GM12878 (cell line): Measurements from ENCODE around the gene EPHA4. TPM values are rescaled to one million over a fixed set of nuclear protein-coding genes. Genes with fewer than 3 reads are reported as not detected.

ENCODE experiments used
- ATAC-seq: fragments of 200-7000 bp; cut with Tn5 transposase; 3 replicates; pipeline ENCODE4 v1.9.1; 2020; ENCODE audit warnings: mild to moderate bottlenecking, moderate library complexity
- BruUV-seq: library from RNA; stranded (reverse); fragments of 400-500 nt; replicated peaks from 2 replicates; lab custom pipeline; 2021; lab: Mats Ljungman, UMichigan
- CTCF ChIA-PET: fragments of 300-600 bp; sonication (Branson Sonifier 250); formaldehyde crosslinking; extraction: SDS; loops from one replicate; lab custom pipeline; 2021; ENCODE audit warnings: inconsistent platforms; lab: Yijun Ruan, JAX
- POLR2A ChIA-PET: fragments of 350-600 bp; formaldehyde crosslinking; extraction: SDS; loops from one replicate; lab custom pipeline; 2021; ENCODE audit warnings: inconsistent platforms; lab: Charles Lee
- RAD21 ChIA-PET: fragments of 300-600 bp; sonication (Branson Sonifier 250); formaldehyde crosslinking; loops from one replicate; lab custom pipeline; 2023; ENCODE audit warnings: antibody characterized with exemption; ENCODE audit not compliant: unreplicated experiment; lab: Charles Lee
- SMC1A ChIA-PET: fragments of 300-600 bp; sonication (Branson Sonifier 250); formaldehyde crosslinking; loops from one replicate; lab custom pipeline; 2023; ENCODE audit not compliant: unreplicated experiment, uncharacterized antibody; lab: Charles Lee
- DNase-seq: peaks from one replicate; pipeline ENCODE4 v3.0.0-alpha.2; 2011; ENCODE audit warnings: low read depth, low spot score
- FAIRE-seq: peaks from 3 replicates; lab custom pipeline; 2011; peaks lifted over from hg19 to GRCh38; lab: Jason Lieb, UNC
- H2AFZ ChIP-seq: 2 replicates; pipeline ENCODE4 v1.6.0; 2011; ENCODE audit warnings: low read depth, low read length, control low read depth; ENCODE audit not compliant: control insufficient read depth
- H3K27ac ChIP-seq: 2 replicates; pipeline ENCODE4 v1.5.1; 2011; ENCODE audit warnings: control low read depth; ENCODE audit not compliant: control insufficient read depth, insufficient read depth
- H3K27me3 ChIP-seq, 2 experiments: replicated peaks in 1 of 2; 2 replicates each; pipeline versions ENCODE4 v1.6.0 to v1.6.1; 2011; ENCODE audit warnings: low read length in 1 of 2; ENCODE audit not compliant: control insufficient read depth in 2 of 2, insufficient read depth in 2 of 2
- H3K36me3 ChIP-seq, 2 experiments: 2 replicates each; pipeline ENCODE4 v1.5.1; 2011; ENCODE audit warnings: low read length in 1 of 2; ENCODE audit not compliant: control insufficient read depth in 2 of 2, insufficient read depth in 2 of 2
- H3K4me1 ChIP-seq: 2 replicates; pipeline ENCODE4 v1.6.1; 2011; ENCODE audit warnings: mild to moderate bottlenecking, low read length, moderate library complexity, mixed read lengths; ENCODE audit not compliant: control insufficient read depth, insufficient read depth
- H3K4me2 ChIP-seq: 2 replicates; pipeline ENCODE4 v1.6.0; 2011; ENCODE audit warnings: control low read depth; ENCODE audit not compliant: control insufficient read depth, insufficient read depth
- H3K4me3 ChIP-seq: fragments of 200-600 bp; sonication (generic); 2 replicates; pipeline ENCODE4 v1.5.1; 2016
- H3K79me2 ChIP-seq: 2 replicates; pipeline ENCODE4 v1.6.0; 2011; ENCODE audit warnings: low read length; ENCODE audit not compliant: control insufficient read depth, insufficient read depth
- H3K9ac ChIP-seq: 2 replicates; pipeline ENCODE4 v1.8.0; 2011; ENCODE audit warnings: low read length, control low read depth, mixed read lengths; ENCODE audit not compliant: control insufficient read depth, insufficient read depth
- H3K9me3 ChIP-seq: replicated peaks from 3 replicates; pipeline ENCODE4 v1.5.1; 2011; ENCODE audit warnings: mild to moderate bottlenecking, low read length; ENCODE audit not compliant: control insufficient read depth, insufficient read depth
- H4K20me1 ChIP-seq: 2 replicates; pipeline ENCODE4 v1.6.0; 2011; ENCODE audit not compliant: control insufficient read depth, insufficient read depth
- ASH2L ChIP-seq: fragments of 300-600, 200-600 bp; sonication (generic); IDR thresholded peaks from 2 replicates; pipeline ENCODE4 v1.6.1; 2017; ENCODE audit warnings: low read depth, mild to moderate bottlenecking, borderline replicate concordance
- ATF7 ChIP-seq: fragments of 450-650 bp; IDR thresholded peaks from 2 replicates; pipeline ENCODE4 v1.6.1; 2016; ENCODE audit warnings: low read depth, mild to moderate bottlenecking
- BCLAF1 ChIP-seq: fragments of 450-650 bp; IDR thresholded peaks from 2 replicates; pipeline ENCODE4 v1.6.1; 2017; ENCODE audit warnings: antibody characterized with exemption, mild to moderate bottlenecking, moderate library complexity
- BRCA1 ChIP-seq: IDR thresholded peaks from 2 replicates; pipeline ENCODE4 v1.6.1; 2011; ENCODE audit warnings: low read depth, low read length, improper control_type of control experiment
- CHD2 ChIP-seq: IDR thresholded peaks from 2 replicates; pipeline ENCODE4 v1.6.1; 2011; ENCODE audit warnings: low read depth, low read length, improper control_type of control experiment, borderline replicate concordance
- DPF2 ChIP-seq: fragments of 450-650 bp; IDR thresholded peaks from 2 replicates; pipeline ENCODE4 v1.6.1; 2017; ENCODE audit warnings: mild to moderate bottlenecking
- E2F4 ChIP-seq: IDR thresholded peaks from 2 replicates; pipeline ENCODE4 v1.6.1; 2012; ENCODE audit warnings: low read depth, low read length, improper control_type of control experiment
- IKZF2 ChIP-seq, 2 experiments: fragments of 450-650 bp; IDR thresholded peaks; 2 replicates each; pipeline ENCODE4 v1.6.1; 2017; ENCODE audit warnings: mild to moderate bottlenecking in 2 of 2, moderate library complexity in 2 of 2
- MAX ChIP-seq: IDR thresholded peaks from 2 replicates; pipeline ENCODE4 v1.6.1; 2012; ENCODE audit warnings: low read depth, low read length, improper control_type of control experiment
- NR2C1 ChIP-seq: fragments of 450-650 bp; IDR thresholded peaks from 2 replicates; pipeline ENCODE4 v1.6.1; 2017; ENCODE audit warnings: antibody characterized with exemption, mild to moderate bottlenecking, moderate library complexity
- NR2C2 ChIP-seq: IDR thresholded peaks from 2 replicates; pipeline ENCODE4 v1.6.1; 2011; ENCODE audit warnings: borderline replicate concordance, low read depth; ENCODE audit not compliant: control insufficient read depth, insufficient read length
- NR2F1 ChIP-seq: fragments of 450-650 bp; conservative IDR thresholded peaks from 2 replicates; pipeline ENCODE4 v1.6.1; 2017; ENCODE audit warnings: mild to moderate bottlenecking
- RAD51 ChIP-seq: fragments of 450-650 bp; IDR thresholded peaks from 2 replicates; pipeline ENCODE4 v1.6.1; 2016; ENCODE audit warnings: moderate library complexity, mild to moderate bottlenecking, inconsistent platforms
- YY1 ChIP-seq: IDR thresholded peaks from 2 replicates; pipeline ENCODE4 v1.6.1; 2011; ENCODE audit warnings: low read depth, mild to moderate bottlenecking, low read length
- ZBTB40 ChIP-seq: fragments of 450-650 bp; IDR thresholded peaks from 2 replicates; pipeline ENCODE4 v1.6.1; 2016; ENCODE audit warnings: mild to moderate bottlenecking, moderate library complexity, borderline replicate concordance
- WGBS: methylation state at CpG from one replicate; pipeline ENCODE4 v1.1.6; 2016; ENCODE audit warnings: low lambda C conversion rate; ENCODE audit not compliant: insufficient replicate concordance, insufficient coverage; ENCODE audit errors: missing lambda C conversion rate; 5-methylcytosine and 5-hydroxymethylcytosine counted together
- in situ Hi-C: fragments of 300-500 bp; cut with MboI; formaldehyde crosslinking; loops from 9 replicates; pipeline ENCODE4 v1.14.3; 2018; ENCODE audit warnings: mixed read lengths
- intact Hi-C: fragments of 100-400 bp; cut with micrococcal nuclease; formaldehyde crosslinking; loops from one replicate; pipeline ENCODE4 v1.14.2; 2022; ENCODE audit not compliant: unreplicated experiment
- polyA plus RNA-seq, 11 experiments: library from polyadenylated mRNA; depleted of rRNA in 4 of 11; unstranded in 6 of 11; stranded (reverse) in 5 of 11; fragments of >200 nt; fragmentation: Nextera tagmentation in 4 of 11; fragmentation: Illumina TruSeq in 1 of 11; extraction: Ambion mirVana in 4 of 11; extraction: Trizol in 1 of 11; gene quantifications; 1 replicate in 1 of 11; 2 replicates in 10 of 11; pipeline versions ENCODE4 v1.2.1 to v1.2.3, GENCODE V29; 2011 to 2016; ENCODE audit warnings: inconsistent platforms in 2 of 11, missing spikeins in 2 of 11, low read depth in 1 of 11
- total RNA-seq, 4 experiments: library from RNA; depleted of rRNA in 3 of 4; stranded (reverse); fragments of >200 nt in 3 of 4; fragmentation: Illumina TruSeq in 1 of 4; extraction: Trizol in 1 of 4; gene quantifications; 2 replicates each; pipeline versions ENCODE4 v1.2.1 to v1.2.3, GENCODE V29; 2013 to 2021

EPHA4 gene
- total and polyA plus RNA-seq, 10 of the 15 experiments (the other 5 are each of a cell fraction or from before 2014, with no cell fraction given) = 0.06 to 1.5 (median 0.33) TPM; not detected in 1

- 90% methylated on average over 1 of the region's 1 CpG for WGBS
- Histone ChIP-seq H3K27me3 (no peaks in the 10 kb centered on the region), H3K4me3 (no peak overlapping the region), H4K20me1 (no peaks in the 10 kb centered on the region), H2AFZ (no peak overlapping the region), H3K9me3 (no peaks in the 10 kb centered on the region), H3K9ac (no peak overlapping the region), H3K27ac (no peak overlapping the region), H3K79me2 (no peaks in the 10 kb centered on the region), H3K4me1 (peaks cover 27% of the 10 kb centered on the region), H3K4me2 (no peak overlapping the region), H3K36me3 (no peaks in the 10 kb centered on the region)
- BruUV-seq = no TSS peak
- in situ Hi-C loops (no loop called here), intact Hi-C loops (loop anchor here (5.0 kb wide), 1 partner anchor 41 kb away; no protein-coding TSS in a partner anchor)
- SMC1A ChIA-PET = interaction anchor here (0.8 kb wide), 1 partner anchor 51 kb away, joined by 3 read pairs; no protein-coding TSS in a partner anchor
- RAD21 ChIA-PET = no interaction called here
- FAIRE-seq (no peak), ATAC-seq (no peak), DNase-seq (no peak)
- CTCF ChIA-PET = no interaction called here
- POLR2A ChIA-PET = no interaction called here
- TF ChIP-seq IKZF2 (IDR thresholded peaks at IDR 0.05) (no peak), BRCA1 (no peak), BCLAF1 (no peak), E2F4 (no peak), RAD51 (no peak), NR2C1 (no peak), NR2F1 (no peak), DPF2 (no peak), MAX (no peak), ZBTB40 (no peak), YY1 (no peak), NR2C2 (no peak), ATF7 (no peak), CHD2 (no peak), ASH2L (no peak)
These were observed 56.2 kb downstream of the EPHA4 start for GRCh38 chr2:221515864-221516263.
